Gastrocnemius medialis (tissue), 4 donors: ENCODE measurements around the gene S100A16.

Experiments
- CTCF ChIP-seq, 5 experiments: fragments of 450-650 bp in 3 of 5; fragments of 200-600 bp in 2 of 5; sonication (generic) in 2 of 5; IDR thresholded peaks in 4 of 5; conservative IDR thresholded peaks in 1 of 5; 1 replicate in 4 of 5; 2 replicates in 1 of 5; pipeline ENCODE4 v1.5.1; 2016 to 2019; ENCODE audit warnings: antibody characterized with exemption in 5 of 5, mild to moderate bottlenecking in 3 of 5, moderate library complexity in 3 of 5
- POLR2A ChIP-seq, 2 donors: fragments of 450-650 bp; IDR thresholded peaks; one replicate each; pipeline ENCODE4 v1.6.1; 2017; ENCODE audit warnings: antibody characterized with exemption in 2 of 2, mild to moderate bottlenecking in 2 of 2, moderate library complexity in 2 of 2

- no peak for TF ChIP-seq CTCF (IDR thresholded peaks at IDR 0.05 in 4 of 5, conservative IDR thresholded peaks at IDR 0.05 in 1 of 5)
- no peak for TF ChIP-seq POLR2A (IDR thresholded peaks at IDR 0.05)
Observed at GRCh38 chr1:153651771-153652170, 38.8 kb upstream of the S100A16 start.
